ENCODE data around the gene COL24A1. TPM values are rescaled to one million over a fixed set of nuclear protein-coding genes. Genes with fewer than 3 reads are reported as not detected.
A peak's percentile ranks its signal among the peaks of the same experiment; 100 is the strongest.

COL24A1 gene
- total RNA-seq, 6 experiments from 2014 or later: 1.1 to 2.4 (median 1.3) TPM

- Mint-ChIP-seq H3K4me1 (ENCODE audit: low read depth) (peaks cover 30% of the 10 kb centered on the region), H3K27ac (no peak overlapping the region), H3K9me3 (no peaks in the 10 kb centered on the region), H3K36me3 (ENCODE audit: low read depth) (no peaks in the 10 kb centered on the region), H3K4me3 (no peak overlapping the region), H3K27me3 (ENCODE audit: insufficient read depth) (peaks cover 2% of the 10 kb centered on the region; the same call in 1 of the 2 replicates)
- no peak for TF ChIP-seq CTCF (IDR thresholded peaks at IDR 0.05)
- DNase-seq: no peak
Measured at GRCh38 chr1:86159800-86160199, 3.2 kb upstream of the COL24A1 start.

- DNase-seq: peak; percentile 33
- peak overlapping the region; percentile 78 for H3K27ac Mint-ChIP-seq
- H3K27me3 Mint-ChIP-seq (ENCODE audit: insufficient read depth): no peaks in the 10 kb centered on the region
- H3K36me3 Mint-ChIP-seq (ENCODE audit: low read depth): no peaks in the 10 kb centered on the region
- H3K4me1 Mint-ChIP-seq (ENCODE audit: low read depth): peaks cover 68% of the 10 kb centered on the region
- no peak for TF ChIP-seq CTCF (IDR thresholded peaks at IDR 0.05)
- H3K9me3 Mint-ChIP-seq: no peaks in the 10 kb centered on the region
- peak overlapping the region; percentile 87 for H3K4me3 Mint-ChIP-seq
Measured at GRCh38 chr1:86155807-86156565, 586 bp downstream of the COL24A1 start.

- Mint-ChIP-seq H3K4me1 (ENCODE audit: low read depth) (peaks cover 75% of the 10 kb centered on the region), H3K4me3 (peak overlapping the region; percentile 87), H3K27ac (peak overlapping the region; percentile 79), H3K9me3 (no peaks in the 10 kb centered on the region), H3K36me3 (ENCODE audit: low read depth) (no peaks in the 10 kb centered on the region), H3K27me3 (ENCODE audit: insufficient read depth) (no peaks in the 10 kb centered on the region)
- no peak for TF ChIP-seq CTCF (IDR thresholded peaks at IDR 0.05)
- DNase-seq: no peak
Measured at GRCh38 chr1:86155051-86155806, 1.3 kb downstream of the COL24A1 start.

GRCh38 chr1:86154571-86155050, 2.0 kb downstream of the COL24A1 start:
- DNase-seq: peak; percentile 80
- H3K9me3 Mint-ChIP-seq: no peaks in the 10 kb centered on the region
- H3K36me3 Mint-ChIP-seq (ENCODE audit: low read depth): no peaks in the 10 kb centered on the region
- no peak for TF ChIP-seq CTCF (IDR thresholded peaks at IDR 0.05)
- H3K4me3 Mint-ChIP-seq: peak overlapping the region; percentile 77
- H3K4me1 Mint-ChIP-seq (ENCODE audit: low read depth): peaks cover 78% of the 10 kb centered on the region
- H3K27ac Mint-ChIP-seq: peak overlapping the region; percentile 79
- H3K27me3 Mint-ChIP-seq (ENCODE audit: insufficient read depth): no peaks in the 10 kb centered on the region

- DNase-seq: no peak
- Mint-ChIP-seq H3K4me3 (no peak overlapping the region), H3K27me3 (ENCODE audit: insufficient read depth) (no peaks in the 10 kb centered on the region), H3K9me3 (no peaks in the 10 kb centered on the region), H3K4me1 (ENCODE audit: low read depth) (peaks cover 78% of the 10 kb centered on the region), H3K36me3 (ENCODE audit: low read depth) (no peaks in the 10 kb centered on the region), H3K27ac (no peak overlapping the region; the same call in 1 of the 2 replicates)
- TF ChIP-seq CTCF (IDR thresholded peaks at IDR 0.05): no peak
Measured at GRCh38 chr1:86153836-86154235, 2.7 kb downstream of the COL24A1 start.
